SJCRH30 (cell line): Measurements from ENCODE around the gene MAML3. TPM values are rescaled to one million over a fixed set of nuclear protein-coding genes. Genes with fewer than 3 reads are reported as not detected.

ENCODE experiments used
- DNase-seq, 2 experiments: peaks; one replicate each; pipeline ENCODE4 v3.0.0-alpha.2; 2015 to 2020
- H3K27ac ChIP-seq: fragments of 250-450 bp; sonication (Bioruptor Pico); 2 replicates; pipeline ENCODE4 v1.5.1; 2020; ENCODE audit warnings: mild to moderate bottlenecking, moderate library complexity
- H3K27me3 ChIP-seq: fragments of 250-450 bp; sonication (Bioruptor Pico); 2 replicates; pipeline ENCODE4 v1.5.1; 2020; ENCODE audit warnings: mild to moderate bottlenecking, moderate library complexity
- H3K36me3 ChIP-seq: fragments of 250-450 bp; sonication (Bioruptor Pico); 2 replicates; pipeline ENCODE4 v1.5.1; 2020; ENCODE audit warnings: mild to moderate bottlenecking, moderate library complexity
- H3K4me1 ChIP-seq: fragments of 250-450 bp; sonication (Bioruptor Pico); 2 replicates; pipeline ENCODE4 v1.5.1; 2020; ENCODE audit warnings: mild to moderate bottlenecking, moderate library complexity
- H3K4me3 ChIP-seq: fragments of 250-450 bp; sonication (Bioruptor Pico); 2 replicates; pipeline ENCODE4 v1.5.1; 2020; ENCODE audit warnings: mild to moderate bottlenecking, moderate library complexity
- H3K9me3 ChIP-seq: fragments of 250-450 bp; sonication (Bioruptor Pico); replicated peaks from 2 replicates; pipeline ENCODE4 v1.5.1; 2020; ENCODE audit warnings: mild to moderate bottlenecking, moderate library complexity
- total RNA-seq: library from RNA; depleted of rRNA; stranded (reverse); fragments of >200 nt; shearing (Covaris generic); gene quantifications from 2 replicates; pipeline ENCODE4 v1.2.3, GENCODE V29; 2014

MAML3 gene
- total RNA-seq, 1 experiment from 2014 or later: 0.42 TPM

DNA sequence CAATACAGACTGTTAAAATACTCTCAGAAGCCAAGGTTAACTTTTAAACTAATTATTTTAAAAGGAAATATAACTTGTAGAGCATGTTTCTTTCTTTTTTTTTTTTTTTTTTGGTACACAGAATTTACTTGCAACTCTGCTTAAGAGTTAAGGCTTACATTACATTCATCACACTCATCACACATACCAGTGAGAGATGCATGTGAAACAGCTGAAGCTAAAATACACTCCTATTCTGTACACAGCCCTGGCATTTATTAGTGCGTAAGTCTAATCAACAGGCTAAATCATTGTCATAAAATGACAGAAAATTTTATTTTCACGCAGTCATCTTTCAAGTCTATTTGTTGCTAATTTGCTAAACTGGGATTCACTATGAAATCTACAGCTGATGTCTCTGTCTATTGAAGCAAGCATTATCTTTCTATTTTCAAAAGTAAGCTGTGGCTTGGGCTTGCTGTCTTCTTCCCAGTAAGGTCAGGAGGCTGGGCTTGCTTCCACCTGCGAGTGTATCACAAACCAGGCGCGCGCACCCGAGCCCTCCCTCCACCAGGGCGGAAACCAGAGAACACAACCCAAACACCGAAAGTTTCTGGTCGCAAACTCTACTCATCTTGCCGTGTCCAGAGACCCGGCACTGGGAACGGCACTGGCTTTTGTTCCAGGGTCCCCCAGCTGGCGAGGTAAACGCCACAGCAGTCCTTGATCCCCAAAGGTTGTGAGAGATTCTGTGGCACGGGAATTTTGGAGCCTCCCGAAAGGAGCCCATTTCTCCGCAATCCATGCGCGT is 3.9 kb downstream of the MAML3 start:
- no peaks in the 10 kb centered on the region for H3K4me1 ChIP-seq
- peak; percentile 31 to 47 for DNase-seq
- H3K4me3 ChIP-seq: peak overlapping the region; percentile 68
- H3K27me3 ChIP-seq: no peaks in the 10 kb centered on the region
- peak overlapping the region; percentile 65; the same call in 1 of the 2 replicates for H3K27ac ChIP-seq
- no peaks in the 10 kb centered on the region for H3K9me3 ChIP-seq
- H3K36me3 ChIP-seq: no peaks in the 10 kb centered on the region

DNA sequence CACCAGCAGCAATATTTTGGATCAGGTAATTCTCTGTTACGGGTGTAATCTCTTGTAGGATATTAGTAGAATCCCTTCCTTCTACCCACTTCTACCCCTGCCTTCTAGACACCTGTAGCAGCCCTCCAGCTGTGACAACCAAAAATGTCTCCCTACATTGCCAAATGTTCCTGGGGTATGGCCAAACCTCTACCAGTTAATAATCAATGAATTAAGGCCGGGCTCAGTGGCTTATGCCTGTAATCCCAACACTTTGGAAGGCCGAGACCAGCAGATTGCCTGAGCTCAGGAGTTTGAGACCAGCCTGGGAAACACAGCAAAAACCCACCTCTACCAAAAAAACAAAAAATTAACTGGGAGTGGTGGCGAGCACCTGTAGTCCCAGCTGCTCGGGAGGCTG is 9.9 kb downstream of the MAML3 start:
- Histone ChIP-seq H3K4me1 (no peaks in the 10 kb centered on the region), H3K4me3 (no peak overlapping the region), H3K27ac (no peak overlapping the region), H3K36me3 (no peaks in the 10 kb centered on the region), H3K27me3 (no peaks in the 10 kb centered on the region), H3K9me3 (no peaks in the 10 kb centered on the region)
- DNase-seq: no peak

DNA sequence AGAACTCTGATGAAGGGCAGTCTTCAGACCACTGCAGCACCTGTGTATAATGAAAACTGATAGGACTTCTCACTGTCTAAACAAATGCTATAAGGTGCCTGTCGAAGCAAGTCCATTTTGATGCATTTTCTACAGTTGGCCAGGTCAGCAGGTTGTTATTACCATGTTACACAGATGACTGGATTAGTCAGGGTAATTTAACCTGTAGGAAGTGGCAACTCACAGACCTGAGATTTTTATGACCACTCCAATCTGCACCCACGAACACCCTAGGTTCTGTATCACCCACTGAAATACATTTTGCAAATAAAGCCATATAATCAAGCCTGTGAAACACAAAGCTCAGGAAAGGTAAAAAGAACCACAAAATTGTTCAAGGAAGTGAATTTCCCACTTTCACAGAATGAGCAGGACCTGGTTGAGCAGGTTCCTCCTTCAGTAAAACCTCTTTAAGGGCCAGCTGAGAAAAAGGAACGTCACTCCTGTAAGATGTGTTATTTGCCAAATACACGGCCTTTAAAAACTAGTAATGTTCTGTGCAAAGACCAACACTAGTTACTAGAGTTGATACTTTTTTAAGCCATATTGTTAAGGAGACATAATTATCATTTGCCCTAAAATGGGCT is 12.7 kb downstream of the MAML3 start:
- Histone ChIP-seq H3K27me3 (no peaks in the 10 kb centered on the region), H3K4me3 (no peak overlapping the region), H3K9me3 (no peaks in the 10 kb centered on the region), H3K27ac (no peak overlapping the region), H3K36me3 (no peaks in the 10 kb centered on the region), H3K4me1 (no peaks in the 10 kb centered on the region)
- no peak for DNase-seq

DNA sequence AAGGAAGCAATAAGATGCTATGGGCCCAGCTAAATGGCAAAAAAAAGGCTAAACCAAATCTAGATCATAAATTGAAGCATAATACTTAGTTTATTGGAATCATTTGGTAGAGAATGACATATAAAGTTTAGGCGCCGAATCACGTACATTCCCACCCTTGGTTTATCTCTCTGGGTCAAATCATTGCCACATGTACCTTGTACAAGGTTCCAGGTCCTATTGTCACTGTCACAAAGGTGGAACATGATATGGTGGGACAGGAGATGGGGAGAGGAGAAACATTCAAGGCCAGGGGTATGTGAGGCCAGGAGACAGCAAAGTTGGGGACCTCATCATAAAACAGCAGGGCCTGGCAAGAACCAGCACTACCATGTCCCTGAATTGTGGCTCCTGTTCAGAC is 13.4 kb downstream of the MAML3 start:
- H3K36me3 ChIP-seq: no peaks in the 10 kb centered on the region
- no peak overlapping the region for H3K27ac ChIP-seq
- no peaks in the 10 kb centered on the region for H3K27me3 ChIP-seq
- H3K4me3 ChIP-seq: no peak overlapping the region
- H3K4me1 ChIP-seq: no peaks in the 10 kb centered on the region
- no peaks in the 10 kb centered on the region for H3K9me3 ChIP-seq
- DNase-seq: no peak

DNA sequence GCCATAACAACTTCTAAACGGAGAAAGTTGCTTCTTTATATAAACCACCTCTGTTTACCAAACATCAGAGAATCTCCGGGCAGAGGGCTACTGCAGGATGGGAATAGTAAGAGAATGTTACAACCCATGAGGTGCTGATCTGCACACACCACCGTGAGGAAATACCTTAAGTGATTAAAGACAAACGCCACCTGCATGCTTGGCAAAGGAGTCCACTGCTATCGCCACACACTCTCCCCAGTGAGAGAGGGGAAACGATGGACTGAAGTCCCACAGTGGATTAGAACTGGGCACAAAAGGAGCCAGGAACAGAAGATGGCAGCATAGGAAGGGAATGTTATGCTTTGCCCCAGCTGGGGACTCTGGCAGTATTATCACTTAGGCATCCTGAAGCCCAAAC is 15.6 kb downstream of the MAML3 start:
- no peak for DNase-seq
- no peak overlapping the region for H3K4me3 ChIP-seq
- no peaks in the 10 kb centered on the region for H3K36me3 ChIP-seq
- no peaks in the 10 kb centered on the region for H3K4me1 ChIP-seq
- H3K9me3 ChIP-seq: no peaks in the 10 kb centered on the region
- no peaks in the 10 kb centered on the region for H3K27me3 ChIP-seq
- H3K27ac ChIP-seq: no peak overlapping the region

DNA sequence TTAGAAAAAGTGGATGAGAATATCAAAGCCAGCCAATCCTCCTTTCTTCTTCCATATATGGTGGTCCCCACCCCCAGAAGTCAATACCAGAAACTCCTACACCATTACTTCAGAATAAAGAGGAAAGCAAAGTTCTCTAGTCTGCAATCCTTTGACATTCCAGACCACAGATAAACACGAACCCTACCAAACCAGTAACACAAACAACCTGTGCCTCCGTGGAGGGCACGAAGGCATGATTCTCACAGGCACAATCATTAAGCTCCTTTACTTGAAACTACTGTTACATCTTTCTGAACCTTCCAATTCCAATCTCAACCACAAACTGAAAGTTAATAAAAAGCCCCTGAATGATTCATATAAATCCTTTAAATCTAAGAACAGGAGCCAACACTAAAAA is 16.3 kb downstream of the MAML3 start:
- no peaks in the 10 kb centered on the region for H3K27me3 ChIP-seq
- H3K27ac ChIP-seq: no peak overlapping the region
- H3K9me3 ChIP-seq: no peaks in the 10 kb centered on the region

DNA sequence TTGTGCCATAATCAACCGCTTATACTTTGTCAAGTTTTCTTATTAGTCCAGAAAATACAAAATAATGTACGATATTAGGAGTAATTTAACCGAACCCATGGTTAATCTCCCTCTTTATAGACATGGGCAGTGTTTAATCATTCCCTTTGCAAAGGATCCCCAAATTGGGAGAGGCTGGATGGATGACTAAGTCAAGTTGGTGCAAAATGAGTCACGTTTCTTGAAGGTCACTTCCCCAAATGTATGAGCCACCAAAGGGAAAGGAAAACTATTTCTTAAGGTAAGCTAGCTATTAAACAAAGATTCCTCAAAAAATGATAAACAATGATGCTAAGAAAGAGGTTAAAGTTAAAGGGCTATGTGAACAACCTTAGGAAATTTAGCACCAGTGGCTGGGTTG is 17.5 kb downstream of the MAML3 start:
- Histone ChIP-seq H3K4me1 (no peaks in the 10 kb centered on the region), H3K36me3 (no peaks in the 10 kb centered on the region), H3K27me3 (no peaks in the 10 kb centered on the region), H3K9me3 (no peaks in the 10 kb centered on the region), H3K27ac (no peak overlapping the region), H3K4me3 (no peak overlapping the region)
- DNase-seq: no peak

More for the DNA sequence above, 16.3 kb downstream of the MAML3 start:
- Histone ChIP-seq H3K4me1 (no peaks in the 10 kb centered on the region), H3K36me3 (no peaks in the 10 kb centered on the region), H3K4me3 (no peak overlapping the region)
- no peak for DNase-seq

DNA sequence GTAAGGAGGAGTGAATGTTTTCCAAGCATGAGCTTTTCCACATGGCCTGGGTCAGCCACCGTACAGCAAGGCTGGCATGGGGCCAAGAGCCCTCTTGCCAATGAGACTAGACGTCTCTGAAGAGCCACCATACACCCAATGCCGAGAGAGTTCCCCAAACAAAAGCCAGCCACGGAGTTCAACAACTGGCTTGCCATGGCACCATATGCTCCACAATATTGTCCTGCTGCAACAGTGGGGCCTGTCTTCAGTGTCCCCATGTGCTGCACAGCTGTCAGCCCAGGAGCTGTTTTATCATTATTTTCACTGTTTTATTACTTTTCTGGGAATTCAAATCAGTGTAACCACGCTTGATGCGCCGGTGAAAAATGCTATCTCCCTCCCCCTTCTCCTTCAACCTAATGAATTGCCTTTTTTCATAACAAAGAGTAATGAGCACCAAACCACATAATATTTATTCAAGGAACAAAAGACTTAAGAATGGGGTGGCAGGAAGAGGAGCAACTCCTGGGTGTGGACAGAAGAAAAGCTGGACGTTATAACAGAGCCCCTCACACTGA is 18.4 kb downstream of the MAML3 start:
- H3K36me3 ChIP-seq: no peaks in the 10 kb centered on the region
- H3K4me3 ChIP-seq: no peak overlapping the region
- H3K27me3 ChIP-seq: no peaks in the 10 kb centered on the region
- no peaks in the 10 kb centered on the region for H3K4me1 ChIP-seq
- DNase-seq: peak; percentile 43 to 59
- H3K27ac ChIP-seq: no peak overlapping the region
- no peaks in the 10 kb centered on the region for H3K9me3 ChIP-seq

DNA sequence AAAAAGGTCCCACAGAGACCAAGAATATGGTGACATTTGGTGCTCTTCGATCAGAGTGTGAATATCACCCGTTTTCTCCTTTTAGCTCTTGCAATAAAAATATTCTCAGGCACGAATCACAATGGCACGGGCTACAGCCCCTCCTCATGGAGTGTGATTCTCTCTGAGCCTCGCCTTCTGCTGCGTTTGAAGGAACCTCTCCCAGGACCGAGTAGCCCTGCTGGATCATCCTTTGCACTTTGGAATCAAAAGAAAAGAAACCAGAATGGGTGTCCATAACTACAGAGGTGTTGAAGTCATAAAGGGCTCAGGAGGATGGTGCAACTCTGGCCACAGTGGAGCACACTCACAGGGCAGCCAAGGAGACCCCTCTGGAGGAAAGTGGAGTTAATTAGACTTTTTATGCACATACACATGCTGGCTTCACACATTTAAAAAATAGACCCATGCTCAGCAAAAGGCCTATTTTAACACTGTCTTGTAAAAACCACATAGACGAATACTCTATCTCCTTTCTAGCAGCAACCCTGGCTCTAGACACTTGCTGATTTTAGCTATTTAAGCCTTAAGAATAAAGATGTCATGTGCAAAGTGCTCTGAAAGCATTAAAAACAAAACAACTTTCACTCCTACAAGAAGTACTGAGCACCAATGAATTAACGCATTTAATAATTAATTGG is 19.1 kb downstream of the MAML3 start:
- no peak overlapping the region for H3K4me3 ChIP-seq
- no peak for DNase-seq
- no peaks in the 10 kb centered on the region for H3K27me3 ChIP-seq
- H3K9me3 ChIP-seq: no peaks in the 10 kb centered on the region
- no peak overlapping the region for H3K27ac ChIP-seq
- H3K4me1 ChIP-seq: no peaks in the 10 kb centered on the region
- H3K36me3 ChIP-seq: no peaks in the 10 kb centered on the region

DNA sequence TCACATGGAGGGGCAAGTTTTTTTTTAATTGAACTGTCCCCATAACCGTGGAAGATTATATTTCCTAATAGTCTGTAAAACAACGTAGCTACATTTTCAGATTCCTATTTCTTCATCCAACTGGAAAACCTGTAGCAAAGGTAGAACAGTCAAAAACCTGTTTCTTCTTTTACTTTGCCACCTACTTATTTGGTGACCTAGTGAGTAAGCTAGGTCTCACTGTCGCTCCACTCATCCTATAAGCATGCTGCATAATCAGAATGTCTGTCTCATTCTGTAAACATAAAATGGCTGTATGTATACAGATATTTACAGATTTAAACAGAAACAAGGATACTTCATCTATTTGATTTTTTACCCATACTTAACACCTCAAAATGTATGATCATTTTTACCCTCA is 20.4 kb downstream of the MAML3 start:
- no peak for DNase-seq
- Histone ChIP-seq H3K4me1 (no peaks in the 10 kb centered on the region), H3K4me3 (no peak overlapping the region), H3K36me3 (no peaks in the 10 kb centered on the region), H3K9me3 (no peaks in the 10 kb centered on the region), H3K27ac (no peak overlapping the region), H3K27me3 (no peaks in the 10 kb centered on the region)

DNA sequence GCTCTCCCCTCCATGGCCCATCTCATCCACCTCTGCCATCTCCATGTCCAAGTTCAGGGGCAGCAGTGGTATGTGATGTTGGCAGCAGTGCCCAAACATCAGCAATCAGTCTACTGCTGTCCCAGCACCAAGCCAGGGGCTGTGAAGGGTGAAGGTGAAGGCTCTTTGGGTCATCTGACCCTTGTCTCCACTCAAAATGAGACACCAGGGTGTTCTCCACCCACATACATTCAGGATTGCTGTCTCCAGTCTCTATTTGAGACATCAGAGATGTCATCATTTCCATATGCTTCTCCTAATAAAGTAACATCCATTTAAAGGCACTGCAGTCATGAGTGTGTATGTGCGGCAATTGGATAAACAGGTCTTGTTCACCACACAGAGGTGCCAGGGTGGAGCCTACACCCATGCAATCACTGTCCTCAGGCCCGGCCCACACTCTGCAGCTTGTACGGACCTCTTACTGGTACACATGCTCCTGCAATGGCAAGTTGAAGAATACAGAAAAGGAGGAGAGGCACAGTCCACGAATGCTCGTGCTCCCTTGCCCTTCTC is 22.2 kb downstream of the MAML3 start:
- no peak for DNase-seq
- Histone ChIP-seq H3K4me3 (no peak overlapping the region), H3K4me1 (no peaks in the 10 kb centered on the region), H3K9me3 (no peaks in the 10 kb centered on the region), H3K27ac (no peak overlapping the region), H3K27me3 (no peaks in the 10 kb centered on the region), H3K36me3 (no peaks in the 10 kb centered on the region)

DNA sequence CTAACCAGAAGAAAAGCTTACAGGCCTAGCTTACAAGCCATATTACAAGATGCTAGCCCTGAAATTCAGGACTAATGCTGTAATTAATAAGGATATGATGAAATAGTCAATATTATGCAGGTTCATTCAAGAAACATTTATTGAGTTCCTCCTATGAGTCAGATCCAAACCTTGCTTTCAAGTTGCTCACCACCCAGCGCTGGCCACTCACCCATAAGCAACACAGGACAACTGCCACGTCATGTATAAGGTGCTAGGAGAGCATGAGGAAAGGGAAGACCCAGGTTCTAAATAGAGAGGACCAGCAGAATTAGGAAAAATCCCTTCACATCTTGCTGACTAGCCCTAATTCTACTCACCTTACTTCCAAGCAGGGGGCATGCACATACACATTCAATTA is 23.3 kb downstream of the MAML3 start:
- Histone ChIP-seq H3K36me3 (no peaks in the 10 kb centered on the region), H3K9me3 (no peaks in the 10 kb centered on the region), H3K4me3 (no peak overlapping the region), H3K27ac (no peak overlapping the region), H3K27me3 (no peaks in the 10 kb centered on the region), H3K4me1 (no peaks in the 10 kb centered on the region)
- DNase-seq: no peak

DNA sequence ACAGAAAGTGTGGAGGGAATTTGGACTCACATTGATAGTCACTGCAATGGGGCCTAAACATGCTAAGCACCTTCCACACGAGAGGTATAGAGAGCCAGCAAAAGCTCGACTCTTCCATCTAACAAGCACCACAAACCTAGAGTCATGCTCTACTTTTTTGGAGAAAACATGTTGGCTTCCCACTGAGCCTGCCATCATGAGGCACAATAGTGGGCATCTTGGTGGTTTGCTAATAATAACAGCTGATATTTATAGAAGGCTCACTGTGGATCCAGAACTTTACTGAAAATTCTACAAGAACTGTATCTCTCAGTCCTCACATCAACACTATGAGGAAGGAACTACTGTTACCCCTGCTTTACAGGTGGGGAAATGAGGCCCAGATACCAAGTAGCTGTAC is 26.6 kb downstream of the MAML3 start:
- Histone ChIP-seq H3K36me3 (no peaks in the 10 kb centered on the region), H3K27me3 (no peaks in the 10 kb centered on the region), H3K27ac (no peak overlapping the region), H3K4me1 (no peaks in the 10 kb centered on the region), H3K9me3 (no peaks in the 10 kb centered on the region), H3K4me3 (no peak overlapping the region)
- DNase-seq: no peak

DNA sequence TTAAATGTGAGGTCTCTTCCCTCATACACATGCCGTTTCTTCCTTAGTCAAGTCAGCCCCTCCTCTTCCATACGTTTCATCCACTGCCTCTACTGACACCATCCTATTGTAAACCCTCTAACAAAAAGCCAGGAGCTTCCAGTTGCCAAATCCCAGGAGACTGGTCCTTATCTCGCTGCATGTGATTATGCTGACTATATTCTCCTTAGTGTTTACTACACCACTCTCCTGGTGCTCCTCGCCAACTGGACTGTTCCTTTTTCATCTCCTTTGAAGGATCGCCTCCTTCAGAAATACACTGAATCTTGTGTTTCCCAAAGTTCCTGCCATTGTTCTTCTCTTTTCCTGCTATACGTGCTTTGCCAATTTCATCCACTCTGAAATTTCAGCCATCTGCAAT is 27.7 kb downstream of the MAML3 start:
- Histone ChIP-seq H3K36me3 (no peaks in the 10 kb centered on the region), H3K4me3 (no peak overlapping the region), H3K27me3 (no peaks in the 10 kb centered on the region), H3K9me3 (no peaks in the 10 kb centered on the region), H3K27ac (no peak overlapping the region), H3K4me1 (no peaks in the 10 kb centered on the region)
- no peak for DNase-seq

DNA sequence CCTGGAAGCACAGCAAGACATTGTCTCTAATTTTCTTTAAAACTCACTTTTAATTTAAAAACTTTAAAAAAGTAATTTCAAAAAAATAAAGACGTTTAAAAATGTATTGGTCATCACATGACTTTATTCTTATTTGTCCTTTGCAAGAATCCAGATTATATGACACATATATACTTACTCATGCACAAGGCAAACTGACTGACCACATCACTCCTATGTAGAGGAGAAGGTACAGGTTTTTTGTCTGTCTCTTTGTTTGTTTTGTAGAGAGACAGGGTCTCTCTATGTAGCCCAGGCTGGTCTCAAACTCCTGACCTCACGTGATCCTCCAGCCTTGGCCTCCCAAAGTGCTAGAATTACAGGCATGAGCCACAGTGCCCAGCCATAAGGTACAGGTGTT is 28.6 kb downstream of the MAML3 start:
- Histone ChIP-seq H3K36me3 (no peaks in the 10 kb centered on the region), H3K27me3 (no peaks in the 10 kb centered on the region), H3K27ac (no peak overlapping the region), H3K4me3 (no peak overlapping the region), H3K4me1 (no peaks in the 10 kb centered on the region), H3K9me3 (no peaks in the 10 kb centered on the region)
- DNase-seq: no peak
